ENCODE results near the gene DDIT4L. TPM values are rescaled to one million over a fixed set of nuclear protein-coding genes. Genes with fewer than 3 reads are reported as not detected.

Gene DDIT4L
- total and polyA plus RNA-seq, 2 experiments from 2014 or later, result 2.3 to 3.7 TPM

DNA sequence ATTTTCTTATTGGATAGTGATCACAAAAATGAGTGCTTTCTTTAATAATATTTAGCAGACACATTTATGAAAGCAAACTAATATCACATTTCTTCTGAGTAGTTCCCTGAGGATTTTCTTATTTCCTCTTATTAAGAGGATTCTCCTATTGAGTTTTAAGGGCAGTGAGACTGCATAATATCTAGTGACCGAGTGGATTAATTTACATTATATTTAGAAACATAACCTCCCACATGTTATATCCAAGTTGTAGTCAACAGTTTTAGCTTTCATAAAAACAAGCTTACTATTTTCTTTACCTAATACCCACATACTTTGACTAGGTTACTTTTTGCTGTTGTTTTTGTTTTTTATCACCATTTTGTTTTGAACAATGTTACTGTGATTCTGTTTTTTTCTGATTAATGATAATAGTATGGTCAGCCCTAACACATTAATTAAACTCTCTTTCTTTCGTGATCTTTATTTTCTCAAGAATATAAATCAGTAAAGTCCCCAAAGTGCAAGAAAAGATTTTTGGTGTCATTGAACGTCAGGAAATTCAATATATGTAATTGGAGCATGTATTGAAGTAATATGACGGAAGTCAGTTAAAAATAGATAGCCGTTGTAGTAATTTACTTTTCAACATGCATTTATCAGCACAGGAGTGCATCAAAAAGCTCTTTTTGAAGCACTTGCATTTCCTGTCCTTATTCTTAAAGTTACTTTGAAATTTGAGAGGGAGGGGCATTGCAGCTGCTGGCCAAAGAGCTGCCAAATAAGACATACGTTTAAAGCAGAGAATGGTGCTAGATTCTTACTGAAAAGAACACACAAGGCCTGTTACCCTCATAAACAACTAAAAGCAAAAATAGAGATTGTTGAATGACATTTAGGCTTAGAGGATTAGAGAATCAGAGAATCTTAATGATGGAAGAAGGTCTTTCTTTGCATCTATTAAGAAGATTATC, 25.2 kb downstream of the DDIT4L start:
- no peaks in the 10 kb centered on the region for H3K27me3 ChIP-seq (replicated peaks; ENCODE audit: insufficient read depth)
- in situ Hi-C loops (cut with MboI), result no loop called here
- H3K9me2 ChIP-seq (ENCODE audit: insufficient read depth), result no peaks in the 10 kb centered on the region
- no peak overlapping the region for H3K4me3 ChIP-seq
- DNase-seq, result no peak
- H3K36me3 ChIP-seq (ENCODE audit: low read depth), result no peaks in the 10 kb centered on the region
- no peak overlapping the region for H3K4me2 ChIP-seq (ENCODE audit: unreplicated experiment)
- TF ChIP-seq EZH2 (IDR thresholded peaks at IDR 0.05; ENCODE audit: insufficient read depth, poor library complexity, severe bottlenecking), result no peak
- TF ChIP-seq EZH2phosphoT487 (IDR thresholded peaks at IDR 0.05; ENCODE audit: insufficient read depth, low read depth), result no peak
- H3K4me1 ChIP-seq (ENCODE audit: insufficient read depth), result peaks cover 20% of the 10 kb centered on the region
- H3K27ac ChIP-seq, result no peak overlapping the region
- no peaks in the 10 kb centered on the region for H3K9me3 ChIP-seq (ENCODE audit: low read depth)
- 43% methylated on average over 6 of the region's 6 CpGs for WGBS, 2 experiments (ENCODE audit: low coverage in 1 of 2, low lambda C conversion rate in 2 of 2, missing lambda C conversion rate in 2 of 2)
- no peaks in the 10 kb centered on the region for H3K79me2 ChIP-seq (ENCODE audit: insufficient read depth)
- H3F3A ChIP-seq (ENCODE audit: insufficient read depth), result peaks cover 22% of the 10 kb centered on the region
- no peak overlapping the region for H2AFZ ChIP-seq
- no peaks in the 10 kb centered on the region for H4K20me1 ChIP-seq (ENCODE audit: insufficient read depth)
- H3K9ac ChIP-seq, result no peak overlapping the region

DNA sequence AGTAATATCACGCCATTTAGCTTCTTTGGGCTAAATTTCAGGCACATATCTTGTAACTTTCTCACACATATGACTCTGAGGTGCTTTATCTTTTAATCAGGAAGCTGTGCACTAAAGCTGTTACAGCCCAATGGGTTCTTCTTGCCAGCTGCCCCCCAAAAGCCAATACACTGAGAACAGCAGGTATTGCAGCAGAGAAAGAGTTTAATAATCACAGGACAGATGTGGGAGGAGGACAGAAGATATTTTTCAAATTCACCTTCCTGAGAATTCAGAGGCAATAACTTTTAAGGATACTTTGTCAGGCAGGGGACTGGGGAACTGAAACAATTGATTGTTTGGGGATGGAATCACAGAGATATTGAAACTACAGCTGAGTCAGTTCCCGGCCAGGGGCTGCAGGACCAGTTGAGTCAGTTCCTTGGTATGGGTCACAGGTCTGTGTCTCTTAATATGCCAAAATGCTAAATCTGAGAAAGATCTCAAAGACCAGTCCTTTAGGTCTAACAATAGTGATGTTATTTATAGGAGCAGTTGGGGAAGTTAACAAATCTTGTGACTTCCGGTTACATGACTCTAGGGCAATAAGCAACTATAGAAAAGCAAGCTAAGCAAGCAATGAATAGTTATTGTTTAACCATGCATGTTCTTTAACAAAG, 28.1 kb downstream of the DDIT4L start:
- no peaks in the 10 kb centered on the region for H3F3A ChIP-seq (ENCODE audit: insufficient read depth)
- no peak overlapping the region for H3K4me3 ChIP-seq
- H3K9ac ChIP-seq, result no peak overlapping the region
- H3K79me2 ChIP-seq (ENCODE audit: insufficient read depth), result no peaks in the 10 kb centered on the region
- DNase-seq, result no peak
- in situ Hi-C loops (cut with MboI), result no loop called here
- H3K9me2 ChIP-seq (ENCODE audit: insufficient read depth), result no peaks in the 10 kb centered on the region
- H3K27me3 ChIP-seq (replicated peaks; ENCODE audit: insufficient read depth), result no peaks in the 10 kb centered on the region
- H3K9me3 ChIP-seq (ENCODE audit: low read depth), result no peaks in the 10 kb centered on the region
- TF ChIP-seq EZH2phosphoT487 (IDR thresholded peaks at IDR 0.05; ENCODE audit: insufficient read depth, low read depth), result no peak
- TF ChIP-seq EZH2 (IDR thresholded peaks at IDR 0.05; ENCODE audit: insufficient read depth, poor library complexity, severe bottlenecking), result no peak
- 41 to 43% methylated on average over 3 of the region's 3 CpGs for WGBS, 2 experiments (ENCODE audit: low coverage in 1 of 2, low lambda C conversion rate in 2 of 2, missing lambda C conversion rate in 2 of 2)
- no peak overlapping the region for H3K4me2 ChIP-seq (ENCODE audit: unreplicated experiment)
- no peak overlapping the region for H3K27ac ChIP-seq
- no peaks in the 10 kb centered on the region for H4K20me1 ChIP-seq (ENCODE audit: insufficient read depth)
- no peaks in the 10 kb centered on the region for H3K36me3 ChIP-seq (ENCODE audit: low read depth)
- no peaks in the 10 kb centered on the region for H3K4me1 ChIP-seq (ENCODE audit: insufficient read depth)
- H2AFZ ChIP-seq, result no peak overlapping the region

DNA sequence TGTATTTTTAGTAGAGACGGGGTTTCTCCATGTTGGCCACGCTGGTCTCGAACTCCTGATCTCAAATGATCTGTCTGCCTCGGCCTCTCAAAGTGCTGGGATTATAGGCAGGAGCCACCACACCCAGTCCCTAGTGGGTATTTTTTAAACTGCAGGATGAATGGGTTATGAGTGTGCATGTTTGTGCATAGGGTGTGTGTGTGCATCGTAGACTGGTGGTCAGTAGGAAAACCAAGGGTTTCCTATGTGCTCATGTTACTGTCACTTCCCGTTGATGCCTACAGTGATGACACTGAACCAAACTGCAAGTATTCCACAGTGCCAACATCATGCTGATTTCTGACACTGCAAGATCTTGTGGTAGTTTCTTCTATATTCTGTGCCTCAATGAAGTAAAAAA, 41.1 kb downstream of the DDIT4L start:
- Histone ChIP-seq H3K27ac (no peak overlapping the region), H3K9me3 (ENCODE audit: low read depth) (no peaks in the 10 kb centered on the region), H3F3A (ENCODE audit: insufficient read depth) (no peaks in the 10 kb centered on the region), H4K20me1 (ENCODE audit: insufficient read depth) (no peaks in the 10 kb centered on the region), H3K9me2 (ENCODE audit: insufficient read depth) (no peaks in the 10 kb centered on the region), H3K79me2 (ENCODE audit: insufficient read depth) (no peaks in the 10 kb centered on the region), H3K27me3 (replicated peaks; ENCODE audit: insufficient read depth) (no peaks in the 10 kb centered on the region), H3K36me3 (ENCODE audit: low read depth) (no peaks in the 10 kb centered on the region), H3K9ac (no peak overlapping the region), H3K4me2 (ENCODE audit: unreplicated experiment) (no peak overlapping the region), H2AFZ (no peak overlapping the region), H3K4me1 (ENCODE audit: insufficient read depth) (no peaks in the 10 kb centered on the region), H3K4me3 (no peak overlapping the region)
- TF ChIP-seq EZH2phosphoT487 (IDR thresholded peaks at IDR 0.05; ENCODE audit: insufficient read depth, low read depth) (no peak), EZH2 (IDR thresholded peaks at IDR 0.05; ENCODE audit: insufficient read depth, poor library complexity, severe bottlenecking) (no peak)
- in situ Hi-C loops (cut with MboI), result no loop called here
- WGBS, 2 experiments (ENCODE audit: low coverage in 1 of 2, low lambda C conversion rate in 2 of 2, missing lambda C conversion rate in 2 of 2), result 85 to 87% methylated on average over 6 of the region's 6 CpGs
- DNase-seq, result no peak

DNA sequence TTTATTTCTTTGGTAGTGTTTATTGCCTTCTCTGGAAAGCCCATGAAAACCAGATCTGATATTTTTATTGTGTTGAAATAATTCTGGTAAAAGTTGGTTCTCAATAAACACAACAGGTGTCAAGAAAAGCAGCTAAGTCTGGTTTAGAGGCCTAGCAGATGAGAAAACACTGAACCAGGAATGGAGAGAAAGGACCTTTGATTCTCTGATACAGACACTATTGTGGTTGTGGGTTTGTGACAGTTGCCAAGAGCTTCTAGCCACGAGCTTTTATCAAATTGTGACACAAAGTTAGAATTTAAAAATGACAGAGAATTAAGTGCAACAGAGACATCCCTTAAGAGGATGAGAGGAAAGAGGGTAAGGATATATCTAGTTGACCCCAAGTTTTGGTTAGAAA, 42.6 kb downstream of the DDIT4L start:
- no peak overlapping the region for H3K4me3 ChIP-seq
- WGBS, 2 experiments (ENCODE audit: low coverage in 1 of 2, low lambda C conversion rate in 2 of 2, missing lambda C conversion rate in 2 of 2), result 18 to 24% methylated on average over 1 of the region's 1 CpG
- H3K79me2 ChIP-seq (ENCODE audit: insufficient read depth), result no peaks in the 10 kb centered on the region
- no peak overlapping the region for H3K27ac ChIP-seq
- H3K36me3 ChIP-seq (ENCODE audit: low read depth), result no peaks in the 10 kb centered on the region
- H3K4me2 ChIP-seq (ENCODE audit: unreplicated experiment), result no peak overlapping the region
- H4K20me1 ChIP-seq (ENCODE audit: insufficient read depth), result no peaks in the 10 kb centered on the region
- TF ChIP-seq EZH2 (IDR thresholded peaks at IDR 0.05; ENCODE audit: insufficient read depth, poor library complexity, severe bottlenecking), result no peak
- H3K9me2 ChIP-seq (ENCODE audit: insufficient read depth), result no peaks in the 10 kb centered on the region
- no peak overlapping the region for H3K9ac ChIP-seq
- no peaks in the 10 kb centered on the region for H3K4me1 ChIP-seq (ENCODE audit: insufficient read depth)
- no peaks in the 10 kb centered on the region for H3F3A ChIP-seq (ENCODE audit: insufficient read depth)
- H2AFZ ChIP-seq, result no peak overlapping the region
- no peaks in the 10 kb centered on the region for H3K27me3 ChIP-seq (replicated peaks; ENCODE audit: insufficient read depth)
- DNase-seq, result no peak
- in situ Hi-C loops (cut with MboI), result no loop called here
- H3K9me3 ChIP-seq (ENCODE audit: low read depth), result no peaks in the 10 kb centered on the region
